ENCODE data around the gene THG1L.

DNA sequence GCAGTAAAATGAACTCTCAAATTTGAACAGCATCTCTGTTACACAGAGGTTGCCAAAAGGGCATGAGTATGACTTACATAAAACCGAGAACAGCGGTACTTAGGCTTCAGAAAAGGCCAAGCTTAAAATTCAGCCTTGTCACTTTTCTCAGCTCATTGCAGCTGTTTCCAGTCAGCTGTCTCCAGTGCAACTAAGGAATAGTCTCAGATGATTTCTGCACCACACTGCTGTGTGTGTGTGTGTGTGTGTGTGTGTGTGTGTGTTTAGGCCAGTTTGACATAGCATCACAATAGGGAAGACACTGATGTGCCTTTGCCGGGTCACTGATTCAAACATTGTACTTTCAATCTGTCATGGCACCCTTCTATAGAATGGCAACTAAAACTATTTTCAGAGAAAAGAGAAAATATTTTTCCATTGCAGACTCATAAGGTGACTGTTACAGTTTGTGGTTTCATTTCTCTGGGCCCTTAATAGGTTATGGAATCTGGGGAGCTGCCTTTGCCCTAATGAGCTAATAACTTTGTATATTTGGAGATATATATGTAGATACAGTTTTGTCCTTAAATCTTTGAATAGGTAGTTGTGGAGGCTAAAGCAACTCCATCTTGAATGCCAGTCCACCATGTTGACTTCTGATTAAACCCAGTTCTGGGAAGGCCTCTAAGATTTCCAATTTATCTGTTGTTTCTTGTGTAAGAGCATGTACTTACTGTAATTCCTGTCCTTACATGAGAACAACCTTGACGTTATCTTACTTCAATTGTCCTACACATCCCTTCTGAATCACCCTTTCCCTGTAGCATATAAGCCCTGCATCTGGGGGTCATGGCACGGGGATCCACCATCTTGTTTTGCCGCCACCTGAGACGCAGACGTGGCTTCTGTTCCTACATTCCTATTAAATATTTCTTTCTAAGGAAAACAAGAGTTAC, 16.8 kb downstream of the THG1L start:
- TF ChIP-seq, protein P1, sequence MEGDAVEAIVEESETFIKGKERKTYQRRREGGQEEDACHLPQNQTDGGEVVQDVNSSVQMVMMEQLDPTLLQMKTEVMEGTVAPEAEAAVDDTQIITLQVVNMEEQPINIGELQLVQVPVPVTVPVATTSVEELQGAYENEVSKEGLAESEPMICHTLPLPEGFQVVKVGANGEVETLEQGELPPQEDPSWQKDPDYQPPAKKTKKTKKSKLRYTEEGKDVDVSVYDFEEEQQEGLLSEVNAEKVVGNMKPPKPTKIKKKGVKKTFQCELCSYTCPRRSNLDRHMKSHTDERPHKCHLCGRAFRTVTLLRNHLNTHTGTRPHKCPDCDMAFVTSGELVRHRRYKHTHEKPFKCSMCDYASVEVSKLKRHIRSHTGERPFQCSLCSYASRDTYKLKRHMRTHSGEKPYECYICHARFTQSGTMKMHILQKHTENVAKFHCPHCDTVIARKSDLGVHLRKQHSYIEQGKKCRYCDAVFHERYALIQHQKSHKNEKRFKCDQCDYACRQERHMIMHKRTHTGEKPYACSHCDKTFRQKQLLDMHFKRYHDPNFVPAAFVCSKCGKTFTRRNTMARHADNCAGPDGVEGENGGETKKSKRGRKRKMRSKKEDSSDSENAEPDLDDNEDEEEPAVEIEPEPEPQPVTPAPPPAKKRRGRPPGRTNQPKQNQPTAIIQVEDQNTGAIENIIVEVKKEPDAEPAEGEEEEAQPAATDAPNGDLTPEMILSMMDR (IDR thresholded peaks at IDR 0.05), result no peak
- TF ChIP-seq NR3C1 (IDR thresholded peaks at IDR 0.05) (no peak), RAD21 (conservative IDR thresholded peaks at IDR 0.05 in 1 of 2, IDR thresholded peaks at IDR 0.05 in 1 of 2) (no peak), SMC3 (IDR thresholded peaks at IDR 0.05) (no peak), CHD4 (IDR thresholded peaks at IDR 0.05; ENCODE audit: borderline replicate concordance) (no peak), HEYL (CRISPR knock-in tag; IDR thresholded peaks at IDR 0.05) (no peak), SREBF2 (IDR thresholded peaks at IDR 0.05) (no peak), MAFK (IDR thresholded peaks at IDR 0.05; ENCODE audit: partially characterized antibody) (no peak), BHLHE40 (IDR thresholded peaks at IDR 0.05; ENCODE audit: low read depth, low read length) (no peak), POLR2A (IDR thresholded peaks at IDR 0.05; ENCODE audit: low read length) (no peak), RFX5 (IDR thresholded peaks at IDR 0.05) (no peak)

Data from A549 (cell line).